K562 (cell line): ENCODE data around the gene WASHC2A. TPM values are rescaled to one million over a fixed set of nuclear protein-coding genes. Genes with fewer than 3 reads are reported as not detected.
"Not testable (repeated sequence)": the region's sequence is repeated elsewhere in the genome, so short reads cannot be mapped to it uniquely, and the experiment has no call there.

Experiments
- ATAC-seq: fragments of 200-7000 bp; cut with Tn5 transposase; 3 replicates; pipeline ENCODE4 v1.9.1; 2020; ENCODE audit warnings: moderate library complexity
- BruUV-seq: library from RNA; stranded (reverse); fragments of 400-500 nt; replicated peaks from 2 replicates; lab custom pipeline; 2021; lab: Mats Ljungman, UMichigan
- CTCF ChIA-PET: fragments of 300-600 bp; formaldehyde crosslinking; extraction: SDS; loops from one replicate; lab custom pipeline; 2021; ENCODE audit warnings: low intra/inter-chr PET ratio; lab: Yijun Ruan, JAX
- POLR2A ChIA-PET: fragments of 300-600, 350-650 bp; sonication (Branson Sonifier 250); formaldehyde crosslinking; extraction: SDS; loops from one replicate; lab custom pipeline; 2021; ENCODE audit warnings: antibody characterized with exemption, inconsistent platforms; lab: Yijun Ruan, JAX
- DNase-seq, 4 experiments: peaks; one replicate each; pipeline versions ENCODE4 v3.0.0 to v3.0.0-alpha.2; 2011 to 2018; ENCODE audit warnings: low spot score in 3 of 4, mixed read lengths in 3 of 4; ENCODE audit errors: extremely low read depth in 1 of 4
- FAIRE-seq: peaks from 2 replicates; lab custom pipeline; 2011; peaks lifted over from hg19 to GRCh38; lab: Jason Lieb, UNC
- H2AFZ ChIP-seq: 2 replicates; pipeline ENCODE4 v1.6.0; 2011; ENCODE audit warnings: low read depth, low read length, control low read depth, inconsistent platforms
- H3K27ac ChIP-seq: fragments of 200-600 bp; 3 replicates; pipeline ENCODE4 v1.8.0; 2011; ENCODE audit warnings: low read depth, mild to moderate bottlenecking, control low read depth, inconsistent platforms, low read length, moderate library complexity, mixed read lengths; ENCODE audit errors: extremely low read depth
- H3K27me3 ChIP-seq, 2 experiments: fragments of 300-600 bp in 1 of 2; 2 replicates in 1 of 2; 3 replicates in 1 of 2; pipeline versions ENCODE4 v1.6.0 to v1.8.0; 2011; ENCODE audit warnings: inconsistent platforms in 2 of 2, low read length in 2 of 2, mild to moderate bottlenecking in 1 of 2, mixed read lengths in 1 of 2, moderate library complexity in 1 of 2; ENCODE audit not compliant: control insufficient read depth in 2 of 2, insufficient read depth in 2 of 2
- H3K36me3 ChIP-seq: fragments of 300-600 bp; 3 replicates; pipeline ENCODE4 v1.8.0; 2011; ENCODE audit warnings: mild to moderate bottlenecking, low read length, inconsistent platforms; ENCODE audit not compliant: control insufficient read depth, insufficient read depth
- H3K4me1 ChIP-seq, 2 experiments: fragments of 200-600 bp in 1 of 2; replicated peaks in 1 of 2; 2 replicates in 1 of 2; 3 replicates in 1 of 2; pipeline versions ENCODE4 v1.5.1 to v1.8.0; 2011; ENCODE audit warnings: inconsistent platforms in 2 of 2, low read length in 2 of 2, mild to moderate bottlenecking in 1 of 2, mixed read lengths in 1 of 2, moderate library complexity in 1 of 2; ENCODE audit not compliant: control insufficient read depth in 2 of 2, insufficient read depth in 2 of 2
- H3K4me2 ChIP-seq: 2 replicates; pipeline ENCODE4 v1.6.1; 2011; ENCODE audit warnings: low read length, control low read depth, inconsistent platforms, mixed read lengths; ENCODE audit not compliant: insufficient read depth
- H3K4me3 ChIP-seq: fragments of 200-600 bp; sonication (generic), shearing (Covaris generic); 2 replicates; pipeline ENCODE4 v1.5.1; 2016; ENCODE audit warnings: control low read depth, inconsistent platforms
- H3K79me2 ChIP-seq: fragments of 200-600 bp; 3 replicates; pipeline ENCODE4 v1.8.0; 2011; ENCODE audit warnings: low read length, inconsistent platforms; ENCODE audit not compliant: control insufficient read depth, insufficient read depth
- H3K9ac ChIP-seq, 2 experiments: 2 replicates each; pipeline versions ENCODE4 v1.6.0 to v1.6.1; 2011; ENCODE audit warnings: low read depth in 2 of 2, low read length in 2 of 2, control low read depth in 1 of 2, inconsistent platforms in 1 of 2, mild to moderate bottlenecking in 1 of 2, mixed read lengths in 1 of 2; ENCODE audit not compliant: insufficient read depth in 1 of 2
- H3K9me1 ChIP-seq: one replicate; pipeline ENCODE4 v1.6.0; 2011; ENCODE audit warnings: inconsistent platforms, mild to moderate bottlenecking, low read length, moderate library complexity; ENCODE audit not compliant: control insufficient read depth, insufficient read depth
- H3K9me3 ChIP-seq: replicated peaks from 2 replicates; pipeline ENCODE4 v1.5.1; 2011; ENCODE audit warnings: low read depth, low read length, inconsistent platforms; ENCODE audit not compliant: control insufficient read depth, insufficient read depth
- H4K20me1 ChIP-seq: replicated peaks from 2 replicates; pipeline ENCODE4 v1.6.1; 2011; ENCODE audit warnings: low read length, inconsistent platforms, mixed read lengths; ENCODE audit not compliant: control insufficient read depth, insufficient read depth
- ADNP ChIP-seq: fragments of 200-800 bp; sonication (Bioruptor generic); IDR thresholded peaks from 2 replicates; pipeline ENCODE4 v1.6.1; 2016; ENCODE audit warnings: missing genetic modification characterization, missing compliant biosample characterization
- COPS2 ChIP-seq: fragments of 450-650 bp; conservative IDR thresholded peaks from 2 replicates; pipeline ENCODE4 v1.6.1; 2016; ENCODE audit warnings: mild to moderate bottlenecking, moderate library complexity
- E2F6 ChIP-seq, 2 experiments: IDR thresholded peaks; 2 replicates each; pipeline ENCODE4 v1.6.1; 2011; ENCODE audit warnings: borderline replicate concordance in 1 of 2, control low read depth in 1 of 2, low read depth in 1 of 2, low read length in 1 of 2, mild to moderate bottlenecking in 1 of 2, mixed read lengths in 1 of 2, moderate library complexity in 1 of 2; ENCODE audit not compliant: insufficient read depth in 1 of 2, insufficient read length in 1 of 2, poor library complexity in 1 of 2, severe bottlenecking in 1 of 2; ENCODE audit errors: extremely low read depth in 1 of 2
- NFE2 ChIP-seq: IDR thresholded peaks from 2 replicates; pipeline ENCODE4 v1.6.1; 2014; ENCODE audit warnings: antibody characterized with exemption, low read depth
- ZNF511 ChIP-seq: sonication (generic); formaldehyde crosslinking; IDR thresholded peaks from 2 replicates; pipeline ENCODE4 v1.8.0; 2022; ENCODE audit warnings: mild to moderate bottlenecking, missing genetic modification reagents
- WGBS: fragments of 100-300 bp; shearing (Covaris generic); methylation state at CpG from one replicate; pipeline ENCODE4 v1.1.6; 2016; ENCODE audit warnings: low coverage, mixed read lengths; ENCODE audit not compliant: insufficient coverage; ENCODE audit errors: missing lambda C conversion rate; 5-methylcytosine and 5-hydroxymethylcytosine counted together
- in situ Hi-C: fragments of 300-500 bp; cut with MboI; formaldehyde crosslinking; loops from 4 replicates; pipeline ENCODE4 v1.15.0; 2018; ENCODE audit warnings: inconsistent platforms, mixed read lengths
- intact Hi-C: fragments of 100-400 bp; cut with micrococcal nuclease; formaldehyde crosslinking; loops from 2 replicates; pipeline ENCODE4 v1.14.2; 2022
- polyA plus RNA-seq, 8 experiments: library from polyadenylated mRNA; depleted of rRNA in 4 of 8; stranded (reverse) in 5 of 8; unstranded in 3 of 8; fragments of >200 nt; fragmentation: Nextera tagmentation in 2 of 8; fragmentation: Illumina TruSeq in 1 of 8; extraction: Ambion mirVana in 2 of 8; extraction: Trizol in 1 of 8; gene quantifications; 2 replicates each; pipeline versions ENCODE4 v1.2.1 to v1.2.3, GENCODE V29; 2011 to 2014; ENCODE audit warnings: inconsistent platforms in 1 of 8, missing spikeins in 1 of 8
- total RNA-seq, 7 experiments: library from RNA; depleted of rRNA in 6 of 7; stranded (reverse); fragments of >200 nt in 6 of 7; fragmentation: Illumina TruSeq in 2 of 7; extraction: Trizol in 2 of 7; gene quantifications; 2 replicates each; pipeline versions ENCODE4 v1.2.1 to v1.2.3, GENCODE V29; 2011 to 2021; ENCODE audit warnings: low replicate concordance in 1 of 7

WASHC2A gene
- total and polyA plus RNA-seq, 9 of the 15 experiments (the other 6 are each of a cell fraction or from before 2014, with no cell fraction given) = 4.7 to 42.2 (median 28.7) TPM

- Histone ChIP-seq H4K20me1 (0 out of 2 replicates have a peak, but pooled peaks cover 4% of the 10 kb centered on the region), H3K27ac (no peak overlapping the region), H3K9me1 (no peaks in the 10 kb centered on the region), H3K4me1 (no peaks in the 10 kb centered on the region; a peak in 1 of 5 replicates), H3K27me3 (peaks cover 3 to 5% of the 10 kb centered on the region in 2 experiments; a peak in 2 of 5 replicates), H3K9me3 (no peaks in the 10 kb centered on the region), H3K4me3 (no peak overlapping the region), H3K9ac (no peak overlapping the region), H3K36me3 (no peaks in the 10 kb centered on the region), H3K4me2 (no peak overlapping the region), H3K79me2 (no peaks in the 10 kb centered on the region), H2AFZ (no peak overlapping the region)
- DNase-seq (no peak), ATAC-seq (no peak), FAIRE-seq (no peak)
- POLR2A ChIA-PET = no interaction called here
- no TSS peak for BruUV-seq
- TF ChIP-seq E2F6 (IDR thresholded peaks at IDR 0.05; ENCODE audit: borderline replicate concordance in 1 of 2, extremely low read depth in 1 of 2, insufficient read depth in 1 of 2, insufficient read length in 1 of 2, low read depth in 1 of 2, low read length in 1 of 2, poor library complexity in 1 of 2, severe bottlenecking in 1 of 2) (no peak), COPS2 (no peak), ZNF511 (CRISPR knock-in tag) (no peak), ADNP (no peak), NFE2 (no peak)
- CTCF ChIA-PET = no interaction called here
- WGBS = 1% methylated on average over 3 of the region's 3 CpGs
- in situ Hi-C loops = no loop called here
- intact Hi-C loops = no loop called here
Observed at GRCh38 chr10:50033481-50033880, 34.3 kb upstream of the WASHC2A start.

GRCh38 chr10:50035337-50035736, 32.4 kb upstream of the WASHC2A start:
- BruUV-seq, H3K4me2 ChIP-seq, H3K4me3 ChIP-seq, CTCF ChIA-PET, H3K4me1 ChIP-seq, H3K27me3 ChIP-seq, H4K20me1 ChIP-seq, H3K9ac ChIP-seq, H3K36me3 ChIP-seq, FAIRE-seq, H3K79me2 ChIP-seq, ATAC-seq, DNase-seq, H3K9me3 ChIP-seq, POLR2A ChIA-PET, intact Hi-C loops, in situ Hi-C loops, H3K27ac ChIP-seq, H3K9me1 ChIP-seq, H2AFZ ChIP-seq: not testable (repeated sequence)
- 1% methylated on average over 3 of the region's 4 CpGs for WGBS
